HEK293T (cell line): ENCODE results near the gene BMF.

Experiments used
- CTCF ChIA-PET: fragments of 350-600 bp; formaldehyde crosslinking; extraction: SDS; loops from one replicate; lab custom pipeline; 2021; ENCODE audit warnings: antibody characterized with exemption, inconsistent platforms; lab: Yijun Ruan, JAX
- POLR2A ChIA-PET: fragments of 350-600 bp; formaldehyde crosslinking; extraction: SDS; loops from one replicate; lab custom pipeline; 2020; ENCODE audit warnings: antibody characterized with exemption, inconsistent platforms; lab: Yijun Ruan, JAX
- DNase-seq: peaks from one replicate; pipeline ENCODE4 v3.0.0; 2012; ENCODE audit warnings: mixed read lengths; ENCODE audit errors: extremely low spot score
- ARNT ChIP-seq: fragments of 450-650 bp; IDR thresholded peaks from 2 replicates; pipeline ENCODE4 v1.6.1; 2017; ENCODE audit warnings: mild to moderate bottlenecking
- BHLHE40 ChIP-seq: fragments of 450-650 bp; IDR thresholded peaks from 2 replicates; pipeline ENCODE4 v1.6.1; 2016; ENCODE audit warnings: mild to moderate bottlenecking, moderate library complexity, borderline replicate concordance
- CTBP1 ChIP-seq: fragments of 450-650 bp; IDR thresholded peaks from 2 replicates; pipeline ENCODE4 v1.6.1; 2016; ENCODE audit warnings: borderline replicate concordance
- ELF4 ChIP-seq: fragments of 450-650 bp; IDR thresholded peaks from 2 replicates; pipeline ENCODE4 v1.6.1; 2017; ENCODE audit warnings: antibody characterized with exemption
- FOXA1 ChIP-seq: fragments of 450-650 bp; IDR thresholded peaks from 2 replicates; pipeline ENCODE4 v1.6.1; 2016; ENCODE audit warnings: mild to moderate bottlenecking
- FOXK2 ChIP-seq: fragments of 450-650 bp; IDR thresholded peaks from 2 replicates; pipeline ENCODE4 v1.6.1; 2016; ENCODE audit warnings: mild to moderate bottlenecking
- FOXM1 ChIP-seq: fragments of 450-650 bp; IDR thresholded peaks from 2 replicates; pipeline ENCODE4 v1.6.1; 2017; ENCODE audit warnings: mild to moderate bottlenecking, borderline replicate concordance
- HDGF ChIP-seq: fragments of 450-650 bp; IDR thresholded peaks from 2 replicates; pipeline ENCODE4 v1.6.1; 2017; ENCODE audit warnings: antibody characterized with exemption, borderline replicate concordance
- L3MBTL2 ChIP-seq: fragments of 450-650 bp; conservative IDR thresholded peaks from 2 replicates; pipeline ENCODE4 v1.6.1; 2016; ENCODE audit warnings: mild to moderate bottlenecking
- LEF1 ChIP-seq: fragments of 450-650 bp; IDR thresholded peaks from 2 replicates; pipeline ENCODE4 v1.6.1; 2017; ENCODE audit warnings: mild to moderate bottlenecking, borderline replicate concordance
- NFRKB ChIP-seq: fragments of 450-650 bp; IDR thresholded peaks from 2 replicates; pipeline ENCODE4 v1.6.1; 2016; ENCODE audit warnings: mild to moderate bottlenecking, moderate library complexity
- PKNOX1 ChIP-seq: fragments of 450-650 bp; IDR thresholded peaks from 2 replicates; pipeline ENCODE4 v1.6.1; 2016
- SP1 ChIP-seq: fragments of 450-650 bp; IDR thresholded peaks from 2 replicates; pipeline ENCODE4 v1.6.1; 2017
- SUZ12 ChIP-seq: fragments of 450-650 bp; IDR thresholded peaks from 2 replicates; pipeline ENCODE4 v1.6.1; 2016; ENCODE audit warnings: mild to moderate bottlenecking
- TARDBP ChIP-seq: fragments of 450-650 bp; IDR thresholded peaks from 2 replicates; pipeline ENCODE4 v1.6.1; 2016
- ZNF384 ChIP-seq: fragments of 450-650 bp; IDR thresholded peaks from 2 replicates; pipeline ENCODE4 v1.6.1; 2016

BMF gene

GRCh38 chr15:40059821-40060220 lies 48.9 kb downstream of the BMF start:
- ChIA-PET POLR2A (interaction anchor here (1.0 kb wide), 1 partner anchor 47 kb away, joined by 3 read pairs; no protein-coding TSS in a partner anchor), CTCF (interaction anchor here (0.6 to 1.4 kb wide), 3 partner anchors 48 to 214 kb away, joined by 3 to 5 read pairs (median 3); no protein-coding TSS in a partner anchor)
- no peak for TF ChIP-seq NFRKB
- TF ChIP-seq ARNT = no peak
- no peak for DNase-seq

- ChIA-PET POLR2A (no interaction called here), CTCF (interaction anchor here (1.4 kb wide), 1 partner anchor 49 kb away, joined by 3 read pairs; no protein-coding TSS in a partner anchor)
- TF ChIP-seq TARDBP (no peak), ARNT (no peak), CTBP1 (no peak)
- no peak for DNase-seq
Measured at GRCh38 chr15:40058476-40059140, 50.1 kb downstream of the BMF start.

- CTCF ChIA-PET = no interaction called here
- POLR2A ChIA-PET = interaction anchor here (1.6 kb wide), 1 partner anchor 9 kb away, joined by 3 read pairs; no protein-coding TSS in a partner anchor
- no peak for DNase-seq
Measured at GRCh38 chr15:40055576-40056293, 52.9 kb downstream of the BMF start.

GRCh38 chr15:40054855-40055575 lies 53.7 kb downstream of the BMF start:
- CTCF ChIA-PET = interaction anchor here (0.7 to 1.0 kb wide), 2 partner anchors 12 to 52 kb away, joined by 3 read pairs; no protein-coding TSS in a partner anchor
- POLR2A ChIA-PET = interaction anchor here (1.6 to 2.2 kb wide), 3 partner anchors 8 to 44 kb away, joined by 3 to 6 read pairs (median 5); no protein-coding TSS in a partner anchor
- DNase-seq = no peak
- TF ChIP-seq ZNF384 = no peak
- TF ChIP-seq FOXM1 = no peak
- no peak for TF ChIP-seq ELF4
- TF ChIP-seq BHLHE40 = no peak
- no peak for TF ChIP-seq PKNOX1
- no peak for TF ChIP-seq TARDBP
- TF ChIP-seq FOXA1 = no peak
- no peak for TF ChIP-seq SP1
- no peak for TF ChIP-seq CTBP1

More at GRCh38 chr15:40055576-40056293, 52.9 kb downstream of the BMF start:
- TF ChIP-seq HDGF = no peak
- no peak for TF ChIP-seq NFRKB
- no peak for TF ChIP-seq FOXK2
- TF ChIP-seq BHLHE40 = no peak

GRCh38 chr15:40054605-40054854 lies 54.1 kb downstream of the BMF start:
- no peak for DNase-seq
- POLR2A ChIA-PET = interaction anchor here (1.8 to 2.2 kb wide), 2 partner anchors 42 to 44 kb away, joined by 5 to 6 read pairs; no protein-coding TSS in a partner anchor
- TF ChIP-seq HDGF = no peak
- no peak for TF ChIP-seq TARDBP
- no peak for TF ChIP-seq SUZ12
- TF ChIP-seq NFRKB = no peak
- no peak for TF ChIP-seq ZNF384
- TF ChIP-seq ARNT = no peak
- no peak for TF ChIP-seq FOXA1
- no peak for TF ChIP-seq SP1
- no peak for TF ChIP-seq FOXM1
- no peak for TF ChIP-seq BHLHE40
- no peak for TF ChIP-seq PKNOX1
- no peak for TF ChIP-seq ELF4
- TF ChIP-seq L3MBTL2 = no peak
- TF ChIP-seq LEF1 = no peak
- no peak for TF ChIP-seq CTBP1
- CTCF ChIA-PET = interaction anchor here (0.7 to 1.0 kb wide), 2 partner anchors 12 to 52 kb away, joined by 3 read pairs; no protein-coding TSS in a partner anchor

GRCh38 chr15:40053831-40054604 lies 54.7 kb downstream of the BMF start:
- no peak for DNase-seq
- POLR2A ChIA-PET = interaction anchor here (1.8 to 2.2 kb wide), 2 partner anchors 43 to 45 kb away, joined by 5 to 6 read pairs; no protein-coding TSS in a partner anchor
- CTCF ChIA-PET = interaction anchor here (0.7 to 1.0 kb wide), 2 partner anchors 13 to 53 kb away, joined by 3 read pairs; no protein-coding TSS in a partner anchor
- TF ChIP-seq FOXA1 = no peak
- no peak for TF ChIP-seq LEF1
- TF ChIP-seq FOXK2 = no peak
- no peak for TF ChIP-seq L3MBTL2
- TF ChIP-seq ZNF384 = no peak
- TF ChIP-seq ARNT = no peak
- TF ChIP-seq ELF4 = no peak
- TF ChIP-seq BHLHE40 = no peak
- no peak for TF ChIP-seq SP1
- no peak for TF ChIP-seq PKNOX1
- no peak for TF ChIP-seq NFRKB
- TF ChIP-seq HDGF = no peak
- no peak for TF ChIP-seq FOXM1
- TF ChIP-seq TARDBP = no peak
- TF ChIP-seq SUZ12 = no peak
- TF ChIP-seq CTBP1 = no peak
